MCF 10A (cell line): ENCODE data around the gene SLC35G2. TPM values are rescaled to one million over a fixed set of nuclear protein-coding genes. Genes with fewer than 3 reads are reported as not detected.

Source experiments
- BruUV-seq: library from RNA; stranded (reverse); fragments of 400-500 nt; replicated peaks from 2 replicates; lab custom pipeline; 2021; lab: Mats Ljungman, UMichigan
- CTCF ChIA-PET: fragments of 300-600 bp; sonication (Branson Sonifier 250); formaldehyde crosslinking; extraction: SDS; loops from one replicate; lab custom pipeline; 2021; ENCODE audit warnings: antibody characterized with exemption, inconsistent platforms; lab: Yijun Ruan, JAX
- POLR2A ChIA-PET: fragments of 300-600, 350-650 bp; sonication (Branson Sonifier 250); formaldehyde crosslinking; extraction: SDS; loops from one replicate; lab custom pipeline; 2020; ENCODE audit warnings: antibody characterized with exemption, inconsistent platforms; lab: Yijun Ruan, JAX
- DNase-seq: peaks from one replicate; pipeline ENCODE4 v3.0.0-alpha.2; 2018; ENCODE audit not compliant: unreplicated experiment
- H3K27ac Mint-ChIP-seq: one replicate; pipeline ENCODE4 v1.8.0; 2022; ENCODE audit warnings: mild to moderate bottlenecking, low read depth, mixed read lengths; ENCODE audit not compliant: unreplicated experiment
- H3K27me3 Mint-ChIP-seq: one replicate; pipeline ENCODE4 v1.8.0; 2022; ENCODE audit warnings: mixed read lengths; ENCODE audit not compliant: insufficient read depth, unreplicated experiment
- H3K36me3 Mint-ChIP-seq: one replicate; pipeline ENCODE4 v1.8.0; 2022; ENCODE audit warnings: mild to moderate bottlenecking, moderate library complexity, mixed read lengths; ENCODE audit not compliant: insufficient read depth, unreplicated experiment
- H3K4me1 Mint-ChIP-seq: one replicate; pipeline ENCODE4 v1.8.0; 2022; ENCODE audit warnings: mixed read lengths; ENCODE audit not compliant: insufficient read depth, unreplicated experiment
- H3K4me3 Mint-ChIP-seq: one replicate; pipeline ENCODE4 v1.8.0; 2022; ENCODE audit warnings: mild to moderate bottlenecking, moderate library complexity, mixed read lengths; ENCODE audit not compliant: unreplicated experiment
- H3K9me3 Mint-ChIP-seq: one replicate; pipeline ENCODE4 v1.8.0; 2022; ENCODE audit warnings: mixed read lengths; ENCODE audit not compliant: unreplicated experiment
- intact Hi-C: fragments of 100-400 bp; cut with micrococcal nuclease; formaldehyde crosslinking; loops from 2 replicates; pipeline ENCODE4 v1.14.1; 2022
- total RNA-seq: library from RNA; stranded (reverse); gene quantifications from 2 replicates; pipeline ENCODE4 v1.2.3, GENCODE V29; 2022
- TF ChIP-seq, protein P1 (sequence below): fragments of 200-600 bp; IDR thresholded peaks from one replicate; pipeline ENCODE4 v1.8.0; 2022; ENCODE audit warnings: antibody characterized with exemption, mild to moderate bottlenecking; ENCODE audit not compliant: unreplicated experiment

SLC35G2 gene
- total RNA-seq, 1 experiment from 2014 or later, result 7.6 TPM

DNA sequence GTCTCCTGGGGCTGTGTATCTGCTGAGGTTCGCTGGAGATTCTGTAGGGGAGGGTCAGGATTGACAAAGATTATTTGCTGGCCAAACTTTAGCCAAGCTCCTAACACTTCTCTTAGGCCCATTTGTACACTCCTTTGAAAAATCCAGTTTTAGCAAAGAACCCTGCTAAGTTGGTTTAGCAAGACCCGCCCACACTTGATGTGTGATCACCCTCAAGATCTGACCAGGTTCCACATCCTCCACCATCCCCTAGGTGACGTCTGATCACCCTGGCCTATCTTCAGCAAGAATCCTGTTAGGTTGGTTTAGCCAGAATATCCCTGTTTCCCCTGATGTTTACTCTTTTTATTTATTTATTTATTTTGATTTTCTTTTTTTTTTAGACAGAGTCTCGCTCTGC, 14.8 kb upstream of the SLC35G2 start:
- H3K4me1 Mint-ChIP-seq, result peaks cover 6% of the 10 kb centered on the region
- TF ChIP-seq, protein P1, sequence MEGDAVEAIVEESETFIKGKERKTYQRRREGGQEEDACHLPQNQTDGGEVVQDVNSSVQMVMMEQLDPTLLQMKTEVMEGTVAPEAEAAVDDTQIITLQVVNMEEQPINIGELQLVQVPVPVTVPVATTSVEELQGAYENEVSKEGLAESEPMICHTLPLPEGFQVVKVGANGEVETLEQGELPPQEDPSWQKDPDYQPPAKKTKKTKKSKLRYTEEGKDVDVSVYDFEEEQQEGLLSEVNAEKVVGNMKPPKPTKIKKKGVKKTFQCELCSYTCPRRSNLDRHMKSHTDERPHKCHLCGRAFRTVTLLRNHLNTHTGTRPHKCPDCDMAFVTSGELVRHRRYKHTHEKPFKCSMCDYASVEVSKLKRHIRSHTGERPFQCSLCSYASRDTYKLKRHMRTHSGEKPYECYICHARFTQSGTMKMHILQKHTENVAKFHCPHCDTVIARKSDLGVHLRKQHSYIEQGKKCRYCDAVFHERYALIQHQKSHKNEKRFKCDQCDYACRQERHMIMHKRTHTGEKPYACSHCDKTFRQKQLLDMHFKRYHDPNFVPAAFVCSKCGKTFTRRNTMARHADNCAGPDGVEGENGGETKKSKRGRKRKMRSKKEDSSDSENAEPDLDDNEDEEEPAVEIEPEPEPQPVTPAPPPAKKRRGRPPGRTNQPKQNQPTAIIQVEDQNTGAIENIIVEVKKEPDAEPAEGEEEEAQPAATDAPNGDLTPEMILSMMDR, result no peak
- H3K27me3 Mint-ChIP-seq, result no peaks in the 10 kb centered on the region
- no TSS peak for BruUV-seq
- intact Hi-C loops, result no loop called here
- no peaks in the 10 kb centered on the region for H3K9me3 Mint-ChIP-seq
- DNase-seq, result no peak
- H3K4me3 Mint-ChIP-seq, result no peak overlapping the region
- POLR2A ChIA-PET, result no interaction called here
- no peaks in the 10 kb centered on the region for H3K36me3 Mint-ChIP-seq
- H3K27ac Mint-ChIP-seq, result no peak overlapping the region
- CTCF ChIA-PET, result interaction anchor here (1.1 kb wide), 1 partner anchor 15 kb away, joined by 3 read pairs; no protein-coding TSS in a partner anchor

GRCh38 chr3:136804813-136805212, 14.1 kb upstream of the SLC35G2 start:
- H3K36me3 Mint-ChIP-seq, result no peaks in the 10 kb centered on the region
- ChIA-PET POLR2A (interaction anchor here (1.1 kb wide), 1 partner anchor 58 kb away, joined by 5 read pairs; no protein-coding TSS in a partner anchor), CTCF (interaction anchor here (1.1 kb wide), 1 partner anchor 15 kb away, joined by 3 read pairs; no protein-coding TSS in a partner anchor)
- intact Hi-C loops, result no loop called here
- DNase-seq, result no peak
- no peak overlapping the region for H3K27ac Mint-ChIP-seq
- TF ChIP-seq, protein P1, result no peak
- H3K9me3 Mint-ChIP-seq, result no peaks in the 10 kb centered on the region
- no TSS peak for BruUV-seq
- no peaks in the 10 kb centered on the region for H3K27me3 Mint-ChIP-seq
- no peak overlapping the region for H3K4me3 Mint-ChIP-seq
- peaks cover 6% of the 10 kb centered on the region for H3K4me1 Mint-ChIP-seq

DNA sequence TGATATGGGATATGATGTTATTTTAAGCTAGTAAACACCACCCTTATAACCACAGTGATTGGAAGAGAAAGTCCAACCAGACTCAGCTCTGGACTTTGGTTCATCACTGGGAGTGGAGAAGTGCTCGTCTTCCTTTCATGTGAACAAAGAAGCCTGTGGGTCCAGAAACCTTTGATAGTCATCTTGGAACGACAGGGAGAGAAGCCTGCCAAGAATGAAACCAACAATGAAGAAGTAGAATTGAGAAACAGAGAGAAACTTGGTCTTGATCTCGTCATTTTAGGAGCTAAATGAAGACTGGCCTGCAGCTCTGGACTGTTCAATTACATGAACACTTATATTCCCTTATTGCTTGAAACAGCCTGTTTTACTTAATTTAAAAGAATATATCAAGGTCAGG, 13.1 kb upstream of the SLC35G2 start:
- H3K27ac Mint-ChIP-seq, result no peak overlapping the region

GRCh38 chr3:136811701-136812100, 7.2 kb upstream of the SLC35G2 start:
- H3K4me1 Mint-ChIP-seq, result no peaks in the 10 kb centered on the region
- ChIA-PET CTCF (no interaction called here), POLR2A (interaction anchor here (1.1 to 1.3 kb wide), 2 partner anchors 49 to 50 kb away, joined by 3 to 4 read pairs; partner anchors contain the start of gene NCK1)
- intact Hi-C loops, result no loop called here
- no peaks in the 10 kb centered on the region for H3K9me3 Mint-ChIP-seq
- H3K27ac Mint-ChIP-seq, result no peak overlapping the region
- no peak for DNase-seq
- H3K27me3 Mint-ChIP-seq, result no peaks in the 10 kb centered on the region
- H3K4me3 Mint-ChIP-seq, result no peak overlapping the region
- BruUV-seq, result no TSS peak
- no peaks in the 10 kb centered on the region for H3K36me3 Mint-ChIP-seq
- TF ChIP-seq, protein P1, result no peak

More for the DNA sequence above, 13.1 kb upstream of the SLC35G2 start:
- no peak for DNase-seq
- Mint-ChIP-seq H3K4me1 (peaks cover 6% of the 10 kb centered on the region), H3K36me3 (no peaks in the 10 kb centered on the region), H3K4me3 (no peak overlapping the region), H3K27me3 (no peaks in the 10 kb centered on the region), H3K9me3 (no peaks in the 10 kb centered on the region)
- CTCF ChIA-PET, result no interaction called here
- intact Hi-C loops, result no loop called here
- no TSS peak for BruUV-seq
- TF ChIP-seq, protein P1, result no peak
- POLR2A ChIA-PET, result interaction anchor here (1.1 to 1.3 kb wide), 2 partner anchors 16 to 57 kb away, joined by 4 to 5 read pairs; no protein-coding TSS in a partner anchor
